T-cell (primary cell): ENCODE data around the gene ERC2. TPM values are rescaled to one million over a fixed set of nuclear protein-coding genes. Genes with fewer than 3 reads are reported as not detected.

Source experiments
- ATAC-seq, 4 experiments: fragments of 200-7000 bp in 3 of 4; fragments of 150-1000 bp in 1 of 4; cut with Tn5 transposase; replicated peaks in 1 of 4; 1 replicate in 3 of 4; 2 replicates in 1 of 4; pipeline ENCODE4 v1.10.0; 2021; ENCODE audit warnings: moderate library complexity in 3 of 4, mild to moderate bottlenecking in 2 of 4, moderate number of reproducible peaks in 1 of 4
- CTCF ChIA-PET, 2 donors: fragments of 300-600 bp; sonication (Branson Sonifier 250); formaldehyde crosslinking; loops; one replicate each; lab custom pipeline; 2022; ENCODE audit warnings: antibody characterized with exemption in 2 of 2; lab: Charles Lee
- POLR2A ChIA-PET, 2 donors: fragments of 300-600 bp; sonication (Branson Sonifier 250); formaldehyde crosslinking; loops; one replicate each; lab custom pipeline; 2022; ENCODE audit warnings: antibody characterized with exemption in 2 of 2; lab: Charles Lee
- DNase-seq, 35 experiments: peaks; one replicate each; pipeline versions ENCODE4 v3.0.0 to v3.0.0-alpha.2; 2013 to 2023
- H3K27ac ChIP-seq: one replicate; pipeline ENCODE4 v1.5.1; 2013; ENCODE audit warnings: low read length
- H3K27me3 ChIP-seq, 2 experiments: replicated peaks in 1 of 2; 1 replicate in 1 of 2; 2 replicates in 1 of 2; pipeline versions ENCODE4 v1.6.1 to v1.7.0; 2013; ENCODE audit warnings: low read length in 1 of 2, mixed read lengths in 1 of 2; ENCODE audit not compliant: control insufficient read depth in 2 of 2, insufficient read depth in 2 of 2; ENCODE audit errors: extremely low read depth in 1 of 2
- H3K36me3 ChIP-seq, 2 donors: 1 replicate in 1 of 2; 2 replicates in 1 of 2; pipeline versions ENCODE4 v1.6.1 to v1.7.0; 2013; ENCODE audit warnings: low read length in 1 of 2; ENCODE audit not compliant: control insufficient read depth in 2 of 2, insufficient read depth in 1 of 2; ENCODE audit errors: extremely low read depth in 1 of 2
- H3K4me1 ChIP-seq, 2 experiments: 1 replicate in 1 of 2; 2 replicates in 1 of 2; pipeline versions ENCODE4 v1.6.1 to v1.7.0; 2013; ENCODE audit warnings: low read length in 2 of 2, mixed read lengths in 1 of 2; ENCODE audit not compliant: insufficient read depth in 2 of 2, control insufficient read depth in 1 of 2; ENCODE audit errors: extremely low read depth in 1 of 2
- H3K4me3 ChIP-seq, 2 donors: 1 replicate in 1 of 2; 2 replicates in 1 of 2; pipeline versions ENCODE4 v1.5.1 to v1.7.0; 2013; ENCODE audit warnings: mild to moderate bottlenecking in 2 of 2, low read length in 1 of 2, moderate library complexity in 1 of 2; ENCODE audit not compliant: control insufficient read depth in 1 of 2; ENCODE audit errors: extremely low read depth in 1 of 2
- H3K9me3 ChIP-seq: 2 replicates; pipeline ENCODE4 v1.7.0; 2013
- H3K27ac Mint-ChIP-seq, 2 donors: one replicate each; pipeline ENCODE4 v1.8.0; 2020 to 2021; ENCODE audit warnings: mild to moderate bottlenecking in 2 of 2, mixed read lengths in 2 of 2
- H3K27me3 Mint-ChIP-seq, 2 donors: one replicate each; pipeline ENCODE4 v1.8.0; 2021 to 2022; ENCODE audit warnings: mixed read lengths in 2 of 2
- H3K36me3 Mint-ChIP-seq: one replicate; pipeline ENCODE4 v1.8.0; 2021; ENCODE audit warnings: mixed read lengths
- H3K4me1 Mint-ChIP-seq, 3 donors: one replicate each; pipeline ENCODE4 v1.8.0; 2020 to 2022; ENCODE audit warnings: mixed read lengths in 3 of 3, mild to moderate bottlenecking in 1 of 3
- H3K4me3 Mint-ChIP-seq, 3 donors: one replicate each; pipeline ENCODE4 v1.8.0; 2020 to 2022; ENCODE audit warnings: mild to moderate bottlenecking in 3 of 3, mixed read lengths in 3 of 3, moderate library complexity in 3 of 3
- H3K9me3 Mint-ChIP-seq, 3 donors: one replicate each; pipeline ENCODE4 v1.8.0; 2020 to 2022; ENCODE audit warnings: mixed read lengths in 3 of 3
- WGBS: methylation state at CpG from one replicate; pipeline ENCODE4 v1.1.5; 2013; ENCODE audit warnings: missing lambda C conversion rate; ENCODE audit not compliant: insufficient coverage; 5-methylcytosine and 5-hydroxymethylcytosine counted together
- total RNA-seq, 35 experiments: library from RNA in 6 of 35; stranded (reverse) in 6 of 35; fragments of 120-200 nt in 1 of 35; gene quantifications; one replicate each; pipeline versions ENCODE4 v1.2.1 to v1.2.4 and lab custom pipeline; 2013 to 2026

ERC2 gene
- total RNA-seq, 5 donors from 2014 or later (not counting 1 experiment from before 2014, with no cell fraction given), result not detected

DNA sequence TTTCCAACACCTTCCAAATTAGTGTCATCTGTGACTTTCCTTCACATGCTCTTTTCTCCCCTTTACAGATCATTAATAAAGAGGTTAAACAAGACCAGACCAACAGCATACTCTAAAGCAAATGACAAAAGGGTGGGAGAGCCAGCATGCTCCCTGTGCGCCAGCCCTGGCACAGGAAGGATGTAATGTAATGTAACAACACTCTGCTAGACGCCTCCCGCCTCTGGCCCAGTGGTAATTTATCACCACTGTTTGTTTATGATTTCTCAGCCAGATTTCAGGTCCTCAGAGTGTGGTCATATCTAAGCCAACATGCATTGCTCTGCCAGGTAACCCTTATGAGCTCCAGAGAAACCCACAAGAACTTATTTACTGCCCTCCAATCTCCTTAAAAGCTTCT is 791.6 kb downstream of the ERC2 start:
- H3K9me3 ChIP-seq, result no peaks in the 10 kb centered on the region
- ATAC-seq, result no peak
- CTCF ChIA-PET, result interaction anchor here in 1 of 2 donors (0.6 kb wide), 1 partner anchor 105 kb away, joined by 4 read pairs; no protein-coding TSS in a partner anchor
- Mint-ChIP-seq H3K4me3 (no peak overlapping the region), H3K36me3 (no peaks in the 10 kb centered on the region), H3K27me3 (no peaks in the 10 kb centered on the region), H3K27ac (no peak overlapping the region), H3K9me3 (no peaks in the 10 kb centered on the region), H3K4me1 (no peaks in the 10 kb centered on the region)
- no peak overlapping the region for H3K4me3 ChIP-seq
- no peaks in the 10 kb centered on the region for H3K27me3 ChIP-seq
- no peaks in the 10 kb centered on the region for H3K4me1 ChIP-seq
- no peaks in the 10 kb centered on the region for H3K36me3 ChIP-seq
- no peak overlapping the region for H3K27ac ChIP-seq
- 50% methylated on average over 2 of the region's 3 CpGs for WGBS
- no peak for DNase-seq
- POLR2A ChIA-PET, result no interaction called here

DNA sequence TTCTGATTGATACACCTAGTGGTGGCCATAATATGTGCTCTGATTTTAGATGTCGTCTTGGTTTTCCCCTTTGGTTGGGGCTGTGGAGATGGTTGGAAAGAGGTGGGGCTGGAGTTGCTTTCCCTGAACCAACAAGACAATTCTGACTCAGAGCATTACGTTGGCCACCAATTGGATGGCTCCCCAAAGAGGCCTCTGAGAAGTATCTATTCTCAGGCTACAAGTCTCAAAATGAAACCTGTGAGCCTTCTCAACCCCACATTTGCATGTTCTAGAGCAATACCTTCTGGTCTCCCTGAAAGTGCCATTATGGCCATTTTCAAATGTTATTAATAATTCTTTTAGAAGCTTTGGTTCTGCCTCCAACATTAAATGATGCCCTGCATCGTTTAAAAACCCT is 792.8 kb downstream of the ERC2 start:
- Histone ChIP-seq H3K9me3 (no peaks in the 10 kb centered on the region), H3K4me3 (no peak overlapping the region), H3K27me3 (no peaks in the 10 kb centered on the region), H3K36me3 (no peaks in the 10 kb centered on the region), H3K27ac (no peak overlapping the region), H3K4me1 (no peaks in the 10 kb centered on the region)
- H3K9me3 Mint-ChIP-seq, result no peaks in the 10 kb centered on the region
- DNase-seq (no peak), ATAC-seq (no peak)
- POLR2A ChIA-PET, result no interaction called here
- no peaks in the 10 kb centered on the region for H3K27me3 Mint-ChIP-seq
- no peaks in the 10 kb centered on the region for H3K4me1 Mint-ChIP-seq
- CTCF ChIA-PET, result no interaction called here
- H3K36me3 Mint-ChIP-seq, result no peaks in the 10 kb centered on the region
- no peak overlapping the region for H3K4me3 Mint-ChIP-seq
- no peak overlapping the region for H3K27ac Mint-ChIP-seq
- no CpG with 5 or more reads among the region's 3 CpGs for WGBS

DNA sequence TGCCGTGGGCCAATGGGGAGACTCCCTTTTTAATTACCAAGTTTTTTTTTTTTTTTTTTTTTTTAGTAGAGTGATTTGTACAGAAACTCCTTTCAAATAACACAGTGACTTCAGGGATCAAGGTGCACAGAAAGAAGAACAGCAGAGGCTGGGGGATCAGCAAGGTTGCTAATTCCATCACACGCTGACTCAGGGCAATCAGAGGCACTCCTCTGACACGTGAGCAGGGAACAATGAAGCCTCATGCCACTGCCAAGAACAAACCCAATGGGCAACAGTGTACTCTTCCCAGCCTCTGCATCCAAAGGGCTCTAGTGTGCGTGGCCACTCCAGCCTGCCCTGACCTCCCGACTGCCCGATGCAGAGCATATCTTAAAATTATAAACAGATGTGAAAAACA is 794.5 kb downstream of the ERC2 start:
- Mint-ChIP-seq H3K36me3 (no peaks in the 10 kb centered on the region), H3K27ac (no peak overlapping the region), H3K4me1 (no peaks in the 10 kb centered on the region), H3K9me3 (no peaks in the 10 kb centered on the region), H3K4me3 (no peak overlapping the region), H3K27me3 (no peaks in the 10 kb centered on the region)
- DNase-seq (no peak), ATAC-seq (no peak)
- POLR2A ChIA-PET, result no interaction called here
- WGBS, result 88% methylated on average over 1 of the region's 6 CpGs
- Histone ChIP-seq H3K36me3 (no peaks in the 10 kb centered on the region), H3K4me3 (no peak overlapping the region), H3K4me1 (no peaks in the 10 kb centered on the region), H3K27ac (no peak overlapping the region), H3K27me3 (no peaks in the 10 kb centered on the region), H3K9me3 (no peaks in the 10 kb centered on the region)
- CTCF ChIA-PET, result no interaction called here

DNA sequence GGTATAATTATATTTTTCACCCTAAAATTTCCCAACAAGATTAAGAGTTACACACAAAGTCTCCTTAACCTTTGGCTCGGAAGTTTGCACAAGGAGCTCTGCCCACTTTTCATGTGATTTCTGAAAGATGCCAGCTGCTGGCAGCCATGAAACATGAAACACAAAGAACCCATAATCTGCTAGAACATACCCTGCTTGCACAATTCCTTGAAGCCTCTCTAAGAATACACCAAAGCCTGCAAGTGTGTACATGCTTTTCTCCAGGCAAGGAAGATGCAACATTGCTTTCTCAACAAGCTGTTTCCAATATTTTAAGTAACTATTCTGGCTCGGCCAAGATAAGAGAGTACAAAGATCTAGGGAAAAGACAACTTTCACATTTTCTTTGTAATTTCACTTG is 799.1 kb downstream of the ERC2 start:
- WGBS, result 88% methylated on average over 1 of the region's 2 CpGs
- no peaks in the 10 kb centered on the region for H3K36me3 ChIP-seq
- H3K4me1 Mint-ChIP-seq, result peaks cover 0 to 7% (median 0%) of the 10 kb centered on the region in 3 donors
- no peak overlapping the region for H3K27ac ChIP-seq
- no peaks in the 10 kb centered on the region for H3K36me3 Mint-ChIP-seq
- DNase-seq, result no peak
- no peak overlapping the region for H3K4me3 Mint-ChIP-seq
- H3K27me3 Mint-ChIP-seq, result no peaks in the 10 kb centered on the region
- ChIA-PET POLR2A (no interaction called here), CTCF (no interaction called here)
- H3K27ac Mint-ChIP-seq, result no peak overlapping the region
- ATAC-seq, result no peak
- H3K9me3 Mint-ChIP-seq, result peaks cover 0 to 3% (median 0%) of the 10 kb centered on the region in 3 donors
- peaks cover 0 to 3% of the 10 kb centered on the region in 2 experiments for H3K4me1 ChIP-seq
- H3K4me3 ChIP-seq, result no peak overlapping the region
- H3K27me3 ChIP-seq, result no peaks in the 10 kb centered on the region
- no peaks in the 10 kb centered on the region for H3K9me3 ChIP-seq

DNA sequence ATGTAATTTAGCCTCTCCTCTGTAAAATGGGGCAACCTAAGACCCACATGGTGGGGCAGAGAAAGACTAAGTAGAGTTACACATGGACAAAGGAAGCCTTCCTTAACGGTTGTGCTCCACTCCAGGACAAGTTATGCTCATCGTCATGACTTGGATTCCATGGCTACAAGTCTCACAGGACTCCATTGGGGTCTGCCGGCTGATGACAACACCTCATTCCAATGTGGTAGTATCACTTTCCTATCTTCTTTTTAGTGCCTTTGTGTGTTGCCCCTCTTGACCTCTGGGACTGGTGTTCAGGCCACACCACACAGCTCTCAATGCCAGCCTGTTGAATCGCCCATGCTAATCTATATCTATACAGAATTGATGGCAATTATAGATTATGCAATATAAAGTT is 799.9 kb downstream of the ERC2 start:
- Mint-ChIP-seq H3K27me3 (no peaks in the 10 kb centered on the region), H3K36me3 (no peaks in the 10 kb centered on the region), H3K4me3 (no peak overlapping the region), H3K9me3 (peaks cover 0 to 3% (median 0%) of the 10 kb centered on the region in 3 donors), H3K4me1 (peaks cover 0 to 12% (median 2%) of the 10 kb centered on the region in 3 donors), H3K27ac (no peak overlapping the region)
- ATAC-seq (no peak), DNase-seq (no peak)
- 78% methylated on average over 3 of the region's 4 CpGs for WGBS
- Histone ChIP-seq H3K4me1 (peaks cover 0 to 6% of the 10 kb centered on the region in 2 experiments), H3K4me3 (no peak overlapping the region), H3K27ac (no peak overlapping the region), H3K9me3 (no peaks in the 10 kb centered on the region), H3K27me3 (no peaks in the 10 kb centered on the region), H3K36me3 (no peaks in the 10 kb centered on the region)
- ChIA-PET CTCF (no interaction called here), POLR2A (no interaction called here)

DNA sequence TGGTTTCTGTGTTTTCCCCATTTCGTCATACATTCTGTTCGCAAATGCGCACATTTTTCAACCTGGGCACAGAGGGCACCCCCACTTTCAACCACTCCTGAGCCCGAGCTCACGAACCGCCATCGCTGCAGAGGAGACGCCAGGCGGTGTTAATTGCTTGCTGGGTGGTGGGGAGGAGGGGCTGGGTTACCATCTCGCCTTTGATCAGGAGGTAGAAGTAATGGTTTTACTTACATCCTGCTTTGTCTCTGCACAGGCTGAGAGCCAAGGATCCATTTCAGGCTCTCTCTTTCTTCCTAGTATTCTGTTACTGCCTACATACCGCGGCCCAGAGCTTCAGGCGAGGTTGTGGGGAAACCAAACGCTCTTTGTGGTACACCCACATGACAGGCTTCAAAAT is 803.9 kb downstream of the ERC2 start:
- H3K27me3 ChIP-seq, result no peaks in the 10 kb centered on the region
- peaks cover 0 to 6% of the 10 kb centered on the region in 2 experiments for H3K4me1 ChIP-seq
- Mint-ChIP-seq H3K27ac (peak overlapping the region; percentile 16 to 53), H3K9me3 (peaks cover 0 to 3% (median 0%) of the 10 kb centered on the region in 3 donors), H3K4me3 (peak overlapping the region in 1 of 3 donors; percentile 65), H3K27me3 (no peaks in the 10 kb centered on the region), H3K4me1 (peaks cover 0 to 12% (median 2%) of the 10 kb centered on the region in 3 donors), H3K36me3 (no peaks in the 10 kb centered on the region)
- peak; percentile 16 to 98 (median 56) for ATAC-seq
- ChIA-PET POLR2A (no interaction called here), CTCF (no interaction called here)
- no peaks in the 10 kb centered on the region for H3K36me3 ChIP-seq
- H3K4me3 ChIP-seq, result peak overlapping the region in 1 of 2 donors; percentile 33
- peak in 28 of 35 experiments; percentile 1 to 64 (median 24) for DNase-seq
- H3K27ac ChIP-seq, result no peak overlapping the region
- H3K9me3 ChIP-seq, result no peaks in the 10 kb centered on the region
- WGBS, result 17% methylated on average over 1 of the region's 14 CpGs

DNA sequence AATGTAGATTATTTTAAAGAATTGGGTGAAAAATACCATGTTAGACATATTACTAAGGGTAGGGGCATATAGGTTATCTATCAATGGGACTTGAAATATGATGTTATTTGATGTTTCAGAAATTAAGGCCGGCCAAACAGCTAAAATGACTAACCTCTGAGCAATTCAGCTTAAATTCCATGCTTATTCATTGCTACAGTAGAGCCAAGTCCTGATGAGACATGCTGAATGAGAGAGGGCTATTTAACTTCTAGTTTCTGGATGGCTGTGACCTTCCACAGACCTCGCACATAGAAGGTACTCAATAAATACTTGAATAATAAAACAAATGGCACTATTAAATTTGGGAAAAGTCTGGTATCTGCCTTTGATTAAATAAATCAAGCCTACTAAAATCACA is 805.6 kb downstream of the ERC2 start:
- peaks cover 0 to 12% (median 2%) of the 10 kb centered on the region in 3 donors for H3K4me1 Mint-ChIP-seq
- no peak for ATAC-seq
- H3K36me3 ChIP-seq, result no peaks in the 10 kb centered on the region
- no peak overlapping the region for H3K27ac ChIP-seq
- no peak overlapping the region for H3K4me3 Mint-ChIP-seq
- no peaks in the 10 kb centered on the region for H3K36me3 Mint-ChIP-seq
- no peak overlapping the region for H3K4me3 ChIP-seq
- peaks cover 0 to 6% of the 10 kb centered on the region in 2 experiments for H3K4me1 ChIP-seq
- ChIA-PET POLR2A (no interaction called here), CTCF (no interaction called here)
- H3K27ac Mint-ChIP-seq, result no peak overlapping the region
- WGBS, result no CpG with 5 or more reads among the region's 2 CpGs
- no peaks in the 10 kb centered on the region for H3K27me3 Mint-ChIP-seq
- no peaks in the 10 kb centered on the region for H3K27me3 ChIP-seq
- no peaks in the 10 kb centered on the region for H3K9me3 ChIP-seq
- no peaks in the 10 kb centered on the region for H3K9me3 Mint-ChIP-seq
- no peak for DNase-seq
